GM12878 (cell line): ENCODE measurements around the gene ING3. TPM values are rescaled to one million over a fixed set of nuclear protein-coding genes. Genes with fewer than 3 reads are reported as not detected.

ENCODE experiments used
- ATAC-seq: fragments of 200-7000 bp; cut with Tn5 transposase; 3 replicates; pipeline ENCODE4 v1.9.1; 2020; ENCODE audit warnings: mild to moderate bottlenecking, moderate library complexity
- BruUV-seq: library from RNA; stranded (reverse); fragments of 400-500 nt; replicated peaks from 2 replicates; lab custom pipeline; 2021; lab: Mats Ljungman, UMichigan
- CTCF ChIA-PET: fragments of 300-600 bp; sonication (Branson Sonifier 250); formaldehyde crosslinking; extraction: SDS; loops from one replicate; lab custom pipeline; 2021; ENCODE audit warnings: inconsistent platforms; lab: Yijun Ruan, JAX
- POLR2A ChIA-PET: fragments of 350-600 bp; formaldehyde crosslinking; extraction: SDS; loops from one replicate; lab custom pipeline; 2021; ENCODE audit warnings: inconsistent platforms; lab: Charles Lee
- RAD21 ChIA-PET: fragments of 300-600 bp; sonication (Branson Sonifier 250); formaldehyde crosslinking; loops from one replicate; lab custom pipeline; 2023; ENCODE audit warnings: antibody characterized with exemption; ENCODE audit not compliant: unreplicated experiment; lab: Charles Lee
- SMC1A ChIA-PET: fragments of 300-600 bp; sonication (Branson Sonifier 250); formaldehyde crosslinking; loops from one replicate; lab custom pipeline; 2023; ENCODE audit not compliant: unreplicated experiment, uncharacterized antibody; lab: Charles Lee
- DNase-seq: peaks from one replicate; pipeline ENCODE4 v3.0.0-alpha.2; 2011; ENCODE audit warnings: low read depth, low spot score
- FAIRE-seq: peaks from 3 replicates; lab custom pipeline; 2011; peaks lifted over from hg19 to GRCh38; lab: Jason Lieb, UNC
- H2AFZ ChIP-seq: 2 replicates; pipeline ENCODE4 v1.6.0; 2011; ENCODE audit warnings: low read depth, low read length, control low read depth; ENCODE audit not compliant: control insufficient read depth
- H3K27ac ChIP-seq: 2 replicates; pipeline ENCODE4 v1.5.1; 2011; ENCODE audit warnings: control low read depth; ENCODE audit not compliant: control insufficient read depth, insufficient read depth
- H3K27me3 ChIP-seq, 2 experiments: replicated peaks in 1 of 2; 2 replicates each; pipeline versions ENCODE4 v1.6.0 to v1.6.1; 2011; ENCODE audit warnings: low read length in 1 of 2; ENCODE audit not compliant: control insufficient read depth in 2 of 2, insufficient read depth in 2 of 2
- H3K36me3 ChIP-seq, 2 experiments: 2 replicates each; pipeline ENCODE4 v1.5.1; 2011; ENCODE audit warnings: low read length in 1 of 2; ENCODE audit not compliant: control insufficient read depth in 2 of 2, insufficient read depth in 2 of 2
- H3K4me1 ChIP-seq: 2 replicates; pipeline ENCODE4 v1.6.1; 2011; ENCODE audit warnings: mild to moderate bottlenecking, low read length, moderate library complexity, mixed read lengths; ENCODE audit not compliant: control insufficient read depth, insufficient read depth
- H3K4me2 ChIP-seq: 2 replicates; pipeline ENCODE4 v1.6.0; 2011; ENCODE audit warnings: control low read depth; ENCODE audit not compliant: control insufficient read depth, insufficient read depth
- H3K4me3 ChIP-seq: fragments of 200-600 bp; sonication (generic); 2 replicates; pipeline ENCODE4 v1.5.1; 2016
- H3K79me2 ChIP-seq: 2 replicates; pipeline ENCODE4 v1.6.0; 2011; ENCODE audit warnings: low read length; ENCODE audit not compliant: control insufficient read depth, insufficient read depth
- H3K9ac ChIP-seq: 2 replicates; pipeline ENCODE4 v1.8.0; 2011; ENCODE audit warnings: low read length, control low read depth, mixed read lengths; ENCODE audit not compliant: control insufficient read depth, insufficient read depth
- H3K9me3 ChIP-seq: replicated peaks from 3 replicates; pipeline ENCODE4 v1.5.1; 2011; ENCODE audit warnings: mild to moderate bottlenecking, low read length; ENCODE audit not compliant: control insufficient read depth, insufficient read depth
- H4K20me1 ChIP-seq: 2 replicates; pipeline ENCODE4 v1.6.0; 2011; ENCODE audit not compliant: control insufficient read depth, insufficient read depth
- ATF7 ChIP-seq: fragments of 450-650 bp; IDR thresholded peaks from 2 replicates; pipeline ENCODE4 v1.6.1; 2016; ENCODE audit warnings: low read depth, mild to moderate bottlenecking
- BCL3 ChIP-seq: IDR thresholded peaks from 2 replicates; pipeline ENCODE4 v1.6.1; 2011; ENCODE audit warnings: borderline replicate concordance, low read depth, mild to moderate bottlenecking, moderate library complexity, low read length; ENCODE audit not compliant: insufficient read depth, poor library complexity, severe bottlenecking
- CBX3 ChIP-seq: fragments of 200-600 bp; sonication (generic); IDR thresholded peaks from 2 replicates; pipeline ENCODE4 v1.6.1; 2016; ENCODE audit warnings: low read depth, borderline replicate concordance
- CREB1 ChIP-seq: IDR thresholded peaks from 2 replicates; pipeline ENCODE4 v1.6.1; 2012; ENCODE audit warnings: low read depth, mild to moderate bottlenecking, inconsistent platforms
- JUND ChIP-seq: IDR thresholded peaks from 2 replicates; pipeline ENCODE4 v1.6.1; 2012; ENCODE audit warnings: low read depth, mild to moderate bottlenecking, low read length, improper control_type of control experiment, moderate library complexity
- LARP7 ChIP-seq: fragments of 450-650 bp; IDR thresholded peaks from 2 replicates; pipeline ENCODE4 v1.6.1; 2017; ENCODE audit warnings: mild to moderate bottlenecking
- MEF2B ChIP-seq: fragments of 450-650 bp; IDR thresholded peaks from 2 replicates; pipeline ENCODE4 v1.6.1; 2018; ENCODE audit warnings: mild to moderate bottlenecking, moderate library complexity; ENCODE audit not compliant: partially characterized antibody, poor library complexity, severe bottlenecking
- MYC ChIP-seq: IDR thresholded peaks from 2 replicates; pipeline ENCODE4 v1.6.1; 2011; ENCODE audit warnings: mild to moderate bottlenecking, low read length, moderate library complexity, inconsistent platforms; ENCODE audit not compliant: insufficient read depth, insufficient replicate concordance, insufficient read length, severe bottlenecking
- NFXL1 ChIP-seq: fragments of 450-650 bp; IDR thresholded peaks from 2 replicates; pipeline ENCODE4 v1.6.1; 2017; ENCODE audit warnings: antibody characterized with exemption, mild to moderate bottlenecking, borderline replicate concordance
- SMC3 ChIP-seq: IDR thresholded peaks from 2 replicates; pipeline ENCODE4 v1.6.1; 2011; ENCODE audit warnings: low read length, improper control_type of control experiment, borderline replicate concordance
- STAT1 ChIP-seq: fragments of 450-650 bp; conservative IDR thresholded peaks from 2 replicates; pipeline ENCODE4 v1.6.1; 2014; ENCODE audit warnings: antibody characterized with exemption, mild to moderate bottlenecking
- TARDBP ChIP-seq: IDR thresholded peaks from 2 replicates; pipeline ENCODE4 v1.6.1; 2016; ENCODE audit warnings: borderline replicate concordance
- ZNF274 ChIP-seq: IDR thresholded peaks from one replicate; pipeline ENCODE4 v1.8.0; 2011; ENCODE audit not compliant: insufficient read length, insufficient read depth
- WGBS: methylation state at CpG from one replicate; pipeline ENCODE4 v1.1.6; 2016; ENCODE audit warnings: low lambda C conversion rate; ENCODE audit not compliant: insufficient replicate concordance, insufficient coverage; ENCODE audit errors: missing lambda C conversion rate; 5-methylcytosine and 5-hydroxymethylcytosine counted together
- in situ Hi-C: fragments of 300-500 bp; cut with MboI; formaldehyde crosslinking; loops from 9 replicates; pipeline ENCODE4 v1.14.3; 2018; ENCODE audit warnings: mixed read lengths
- intact Hi-C: fragments of 100-400 bp; cut with micrococcal nuclease; formaldehyde crosslinking; loops from one replicate; pipeline ENCODE4 v1.14.2; 2022; ENCODE audit not compliant: unreplicated experiment
- polyA plus RNA-seq, 11 experiments: library from polyadenylated mRNA; depleted of rRNA in 4 of 11; unstranded in 6 of 11; stranded (reverse) in 5 of 11; fragments of >200 nt; fragmentation: Nextera tagmentation in 4 of 11; fragmentation: Illumina TruSeq in 1 of 11; extraction: Ambion mirVana in 4 of 11; extraction: Trizol in 1 of 11; gene quantifications; 1 replicate in 1 of 11; 2 replicates in 10 of 11; pipeline versions ENCODE4 v1.2.1 to v1.2.3, GENCODE V29; 2011 to 2016; ENCODE audit warnings: inconsistent platforms in 2 of 11, missing spikeins in 2 of 11, low read depth in 1 of 11
- total RNA-seq, 4 experiments: library from RNA; depleted of rRNA in 3 of 4; stranded (reverse); fragments of >200 nt in 3 of 4; fragmentation: Illumina TruSeq in 1 of 4; extraction: Trizol in 1 of 4; gene quantifications; 2 replicates each; pipeline versions ENCODE4 v1.2.1 to v1.2.3, GENCODE V29; 2013 to 2021

ING3 gene
- total and polyA plus RNA-seq, 10 of the 15 experiments (the other 5 are each of a cell fraction or from before 2014, with no cell fraction given): 12.1 to 60.8 (median 28.8) TPM

- no peak for FAIRE-seq
- Histone ChIP-seq H3K36me3 (no peaks in the 10 kb centered on the region), H3K27me3 (peaks cover 0 to 3% of the 10 kb centered on the region in 2 experiments; a peak in 2 of 4 replicates), H3K4me2 (no peak overlapping the region), H2AFZ (no peak overlapping the region), H3K9ac (no peak overlapping the region), H4K20me1 (no peaks in the 10 kb centered on the region), H3K4me3 (no peak overlapping the region), H3K79me2 (no peaks in the 10 kb centered on the region), H3K4me1 (no peaks in the 10 kb centered on the region), H3K27ac (no peak overlapping the region), H3K9me3 (no peaks in the 10 kb centered on the region)
- POLR2A ChIA-PET: no interaction called here
- intact Hi-C loops: no loop called here
- no TSS peak for BruUV-seq
- ATAC-seq: no peak
- no peak for DNase-seq
- WGBS: 46% methylated on average over 4 of the region's 4 CpGs
- RAD21 ChIA-PET: no interaction called here
- CTCF ChIA-PET: interaction anchor here (1.6 kb wide), 1 partner anchor 19 kb away, joined by 3 read pairs; no protein-coding TSS in a partner anchor
- no peak for TF ChIP-seq CBX3
- no peak for TF ChIP-seq ATF7
- no peak for TF ChIP-seq SMC3
- TF ChIP-seq TARDBP: no peak
- TF ChIP-seq JUND: no peak
- TF ChIP-seq BCL3: no peak
- TF ChIP-seq ZNF274: no peak
- no peak for TF ChIP-seq LARP7
- no peak for TF ChIP-seq CREB1
- no peak for TF ChIP-seq MYC
- TF ChIP-seq NFXL1: no peak
- no peak for TF ChIP-seq STAT1
- TF ChIP-seq MEF2B: no peak
- in situ Hi-C loops: no loop called here
- SMC1A ChIA-PET: no interaction called here
Observed at GRCh38 chr7:121005996-121006584, 55.5 kb downstream of the ING3 start.
